ENCODE measurements around the gene ZNF484. TPM values are rescaled to one million over a fixed set of nuclear protein-coding genes. Genes with fewer than 3 reads are reported as not detected.
A peak's percentile ranks its signal among the peaks of the same experiment; 100 is the strongest.
"Not testable (repeated sequence)": the region's sequence is repeated elsewhere in the genome, so short reads cannot be mapped to it uniquely, and the experiment has no call there.

The ZNF484 gene
- 3.2 TPM for polyA plus RNA-seq (2013, experiment 1 of 2; ENCODE audit: insufficient read length)
- polyA plus RNA-seq (2013, experiment 2 of 2; ENCODE audit: insufficient read length) = 3.2 TPM

DNA sequence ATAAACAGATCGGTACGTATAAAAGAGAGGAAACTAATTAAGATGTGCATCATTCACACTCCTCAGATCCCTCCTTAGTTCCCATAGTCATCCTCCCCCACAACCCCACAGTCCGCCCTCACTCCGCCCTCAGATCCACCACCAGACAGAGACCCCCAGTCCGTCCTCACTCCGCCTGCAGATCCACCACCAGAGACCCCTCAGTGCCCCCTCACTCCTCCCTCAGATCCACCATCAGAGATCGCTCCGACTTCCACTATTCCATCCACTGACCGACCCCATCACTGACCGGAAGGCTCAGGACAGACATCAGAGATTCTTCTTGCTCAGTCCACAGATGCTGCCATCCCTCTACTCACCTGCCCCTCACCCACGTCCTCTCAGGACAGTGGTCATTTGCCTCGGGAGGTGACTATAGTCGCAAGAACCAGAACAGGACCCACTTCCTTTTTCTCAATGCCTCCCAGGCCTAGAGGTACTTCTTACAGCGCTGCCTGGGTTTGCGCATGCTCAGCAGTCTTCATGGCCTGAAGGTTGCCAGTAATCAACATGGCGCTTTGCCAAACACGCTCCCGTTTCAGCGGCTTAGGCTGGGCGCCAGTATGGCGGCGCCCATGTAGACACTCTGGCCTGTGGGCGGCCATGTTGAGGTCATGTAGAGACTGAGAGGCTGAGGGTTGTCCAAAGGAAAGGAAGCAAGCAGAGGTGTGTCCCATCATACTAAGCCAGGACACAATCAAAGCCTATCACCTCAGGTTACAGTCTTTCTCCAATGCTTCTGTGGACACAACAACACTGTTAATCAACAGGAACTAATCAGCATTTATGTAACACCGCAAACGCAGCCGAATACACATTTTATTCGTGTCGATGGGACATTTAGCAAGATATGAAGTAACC, at the start of gene ZNF484:
Gene ZNF484 (minus strand): TSS at position 508 of the 900 bp plus-strand sequence. CDS start 3,009 bp downstream, outside the sequence.
- peak; percentile 98 for DNase-seq

DNA sequence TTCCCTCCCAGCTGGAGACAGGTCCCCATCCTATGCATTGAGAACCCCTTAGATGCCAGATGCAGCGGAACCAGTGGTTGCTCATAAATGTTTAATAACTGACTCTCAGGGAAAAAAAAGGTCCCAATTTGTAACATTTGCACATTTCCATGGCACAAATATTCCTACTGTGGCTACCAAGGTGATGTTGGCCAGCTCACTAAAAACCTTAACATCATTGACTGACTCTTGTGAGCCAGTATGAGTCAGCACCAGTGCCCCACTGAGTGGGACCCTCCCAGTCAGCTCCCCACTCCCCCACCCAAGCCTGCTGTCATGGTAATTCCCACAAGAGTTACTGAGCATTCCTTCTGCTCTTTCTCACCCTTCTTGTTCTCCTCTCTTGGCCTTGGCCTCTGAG, 42.6 kb upstream of the ZNF484 start:
- DNase-seq = no peak

DNA sequence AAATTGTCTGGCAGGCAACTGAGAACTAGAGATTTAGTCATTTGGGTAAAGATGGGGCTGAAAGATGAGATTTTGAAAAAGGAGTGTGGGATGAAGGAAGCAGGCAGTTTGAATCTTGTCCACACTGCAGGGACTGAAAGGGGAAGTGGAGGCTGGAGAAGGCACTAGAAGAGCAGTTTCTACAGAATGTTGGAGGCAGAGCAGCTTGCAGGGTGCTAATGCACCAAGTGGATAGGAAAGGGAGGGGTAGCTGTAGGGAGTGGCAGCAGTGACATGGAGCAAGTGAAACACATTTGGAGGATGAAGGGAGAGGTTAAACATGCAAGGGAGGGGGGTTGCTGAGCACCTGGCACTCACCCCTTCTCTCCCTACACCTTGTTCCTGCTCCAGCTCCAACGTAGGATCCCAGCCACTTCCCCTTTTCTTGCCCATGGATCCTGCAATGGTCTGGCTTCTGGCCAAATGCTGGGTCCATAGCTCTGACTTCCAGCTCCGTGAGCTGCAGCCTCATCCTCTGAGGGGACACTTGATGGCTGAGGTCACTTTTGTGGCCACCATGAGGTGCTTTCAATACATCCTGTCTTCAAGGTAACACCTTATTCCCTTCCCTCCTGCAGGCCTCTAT, 39.5 kb upstream of the ZNF484 start:
- no peak for DNase-seq

DNA sequence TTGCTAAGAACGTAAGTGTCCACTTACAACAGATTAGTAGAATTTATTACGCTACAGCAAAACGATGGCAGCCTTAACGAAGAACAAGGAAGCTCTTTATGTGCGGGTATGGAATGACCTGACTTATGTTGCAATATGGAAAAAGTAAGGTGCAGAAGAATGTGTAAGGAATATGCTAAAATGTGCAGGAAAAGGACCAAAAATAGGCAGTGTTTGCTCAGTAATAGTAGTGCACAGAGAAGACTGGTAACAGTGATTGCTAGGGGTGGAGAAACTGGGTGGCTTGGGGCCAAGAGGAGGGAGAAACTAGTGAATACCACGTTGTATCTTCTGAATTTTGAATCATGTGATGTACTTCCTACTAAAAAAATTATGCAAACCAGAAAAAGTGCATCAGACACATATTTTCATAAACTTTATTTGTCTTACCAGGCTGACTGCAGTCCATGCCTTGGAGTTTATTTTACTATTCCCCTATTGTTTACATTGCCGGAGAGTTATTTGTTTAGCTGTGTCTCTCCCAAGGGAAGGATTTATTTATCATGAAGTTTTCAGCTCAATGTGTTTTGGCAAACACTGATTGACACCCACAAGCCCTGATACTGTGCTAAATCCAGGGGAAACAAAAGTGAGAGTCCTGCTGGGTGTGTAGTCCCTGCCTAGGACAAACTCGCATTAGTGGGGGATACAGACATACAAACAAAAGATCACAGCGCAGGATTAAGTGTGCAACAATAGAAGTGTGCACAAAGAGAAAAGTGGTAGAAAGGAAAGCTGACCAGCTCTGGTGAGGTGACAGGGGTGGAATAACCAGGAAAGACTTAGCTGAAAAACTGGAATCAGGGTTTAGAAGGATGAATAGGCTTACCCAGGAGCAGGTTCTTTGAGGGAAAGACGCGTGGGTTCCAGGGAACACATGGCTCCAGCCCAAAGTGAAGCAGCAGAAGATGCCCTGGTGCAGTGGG, 34.0 kb upstream of the ZNF484 start:
- DNase-seq = no peak

DNA sequence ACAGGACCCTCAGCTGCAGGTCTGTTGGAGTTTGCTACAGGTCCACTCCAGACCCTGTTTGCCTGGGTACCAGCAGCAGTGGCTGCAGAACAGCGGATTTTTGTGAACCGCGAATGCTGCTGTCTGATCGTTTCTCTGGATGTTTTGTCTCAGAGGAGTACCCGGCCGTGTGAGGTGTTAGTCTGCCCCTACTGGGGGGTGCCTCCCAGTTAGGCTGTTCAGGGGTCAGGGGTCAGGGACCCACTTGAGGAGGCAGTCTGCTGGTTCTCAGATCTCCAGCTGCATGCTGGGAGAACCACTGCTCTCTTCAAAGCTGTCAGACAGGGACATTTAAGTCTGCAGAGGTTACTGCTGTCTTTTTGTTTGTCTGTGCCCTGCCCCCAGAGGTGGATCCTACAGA, 27.3 kb upstream of the ZNF484 start:
- not testable (repeated sequence) for DNase-seq

DNA sequence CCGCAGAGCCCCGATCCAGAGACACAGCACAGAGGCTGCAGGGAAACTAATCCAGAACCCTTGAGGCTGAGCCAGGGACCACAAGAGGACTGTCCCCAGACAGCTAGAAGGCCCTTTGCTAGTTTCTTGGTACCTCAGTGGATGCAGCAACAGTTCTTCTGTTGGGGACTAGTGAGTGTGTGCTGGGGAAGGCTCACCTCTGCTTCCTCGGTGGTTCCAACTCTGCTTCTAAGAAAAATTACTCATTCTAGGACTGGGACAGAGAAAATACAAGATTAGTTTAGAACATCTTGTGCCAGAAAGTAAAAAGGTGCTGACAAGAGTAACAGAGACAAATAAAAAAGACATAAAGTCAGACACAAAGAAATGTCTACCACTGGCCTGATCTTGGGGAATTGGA, 19.5 kb upstream of the ZNF484 start:
- no peak for DNase-seq

DNA sequence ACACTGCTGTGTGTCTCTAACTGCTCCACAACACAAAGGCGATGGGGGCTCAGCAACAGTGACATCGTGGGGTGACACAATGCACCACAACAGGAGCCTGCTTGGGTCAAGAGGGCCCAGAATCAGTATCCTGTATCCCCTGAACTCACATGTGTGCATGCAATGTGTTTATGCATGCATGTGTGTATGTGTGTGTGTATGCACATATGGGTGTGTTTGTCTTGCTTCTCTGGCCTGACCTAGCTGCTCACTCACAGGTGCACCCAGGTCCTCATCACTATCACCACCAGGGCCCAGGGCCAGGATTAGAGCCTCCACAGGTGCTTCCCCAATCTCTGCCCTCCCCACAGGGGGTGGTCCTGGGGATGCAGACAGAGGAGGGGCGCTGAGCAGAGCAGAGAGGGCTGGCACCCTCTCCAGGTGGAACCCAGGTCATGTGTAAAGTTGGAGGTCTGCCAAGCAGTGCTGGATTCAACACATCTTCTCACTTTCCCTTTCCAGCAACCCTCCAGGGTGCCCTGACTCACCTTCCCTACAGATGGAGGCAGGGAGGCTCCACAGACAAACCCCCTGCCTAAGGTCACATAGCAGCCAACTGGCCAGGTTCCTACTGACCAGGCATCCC, 18.1 kb upstream of the ZNF484 start:
- DNase-seq = no peak

DNA sequence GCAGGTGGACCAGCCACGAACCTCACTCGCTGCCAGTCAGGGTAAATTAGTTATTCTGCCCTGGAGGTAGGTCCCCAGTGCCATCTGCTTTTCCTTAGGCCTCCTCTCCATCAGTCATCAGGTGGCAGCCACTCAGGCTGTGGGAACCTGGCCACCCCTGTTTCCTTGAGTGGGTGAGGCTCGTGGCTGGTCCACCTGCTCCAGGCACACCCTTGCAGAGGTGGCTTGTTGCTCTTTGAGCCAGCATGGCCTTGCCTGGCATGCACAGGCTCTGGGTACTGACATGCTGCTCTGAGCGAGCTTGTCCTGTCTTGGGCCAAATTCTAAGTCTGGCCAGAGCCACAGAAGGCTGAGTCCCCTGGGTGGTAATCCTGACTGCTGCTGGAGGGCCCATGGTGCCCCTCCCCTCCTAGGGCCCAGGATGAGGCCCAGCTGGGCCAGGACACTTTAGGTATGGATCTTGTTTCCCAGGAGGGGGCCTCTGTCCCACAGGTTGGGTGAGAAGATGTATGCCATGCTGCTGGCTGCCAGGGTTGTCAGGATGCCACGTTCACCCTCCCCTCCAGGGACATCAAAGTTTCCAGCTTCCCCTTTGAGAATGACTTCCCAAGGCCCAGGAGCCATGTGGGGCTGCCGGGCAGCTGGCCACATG, 17.0 kb upstream of the ZNF484 start:
- DNase-seq = no peak

DNA sequence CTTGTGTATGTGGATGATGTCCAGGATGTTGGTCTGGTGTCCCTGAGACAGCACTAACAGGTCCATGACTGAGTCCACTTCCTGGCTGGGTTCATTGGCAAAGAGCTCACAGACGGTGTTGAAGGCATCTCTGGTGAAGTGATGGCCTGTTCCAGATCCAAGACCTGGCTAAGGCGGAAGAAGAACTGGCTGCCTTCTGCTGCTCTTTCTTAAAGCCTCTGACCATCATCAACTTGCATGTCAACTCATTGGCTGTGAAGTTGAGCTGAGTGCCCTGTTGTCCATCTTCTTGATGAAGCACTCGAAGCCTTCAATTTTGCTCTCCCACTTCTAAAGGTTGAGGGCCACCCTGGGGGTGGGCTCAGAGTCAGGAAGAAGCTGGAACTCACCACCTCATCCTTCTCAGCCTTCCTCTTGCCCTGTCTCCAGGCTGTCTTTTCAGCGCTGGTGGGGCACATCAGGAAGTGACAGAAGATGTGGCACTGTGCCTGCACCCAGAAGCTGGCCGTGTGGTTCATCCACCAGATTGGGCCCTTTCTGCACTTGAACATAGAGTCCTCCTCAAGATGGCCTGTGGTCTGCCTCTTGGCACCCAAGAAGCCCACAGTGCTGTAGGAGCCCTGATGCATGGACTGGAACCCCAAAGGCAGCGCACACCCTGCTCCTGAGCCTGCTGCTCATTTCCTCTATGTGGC, 16.2 kb upstream of the ZNF484 start:
- DNase-seq = not testable (repeated sequence)

DNA sequence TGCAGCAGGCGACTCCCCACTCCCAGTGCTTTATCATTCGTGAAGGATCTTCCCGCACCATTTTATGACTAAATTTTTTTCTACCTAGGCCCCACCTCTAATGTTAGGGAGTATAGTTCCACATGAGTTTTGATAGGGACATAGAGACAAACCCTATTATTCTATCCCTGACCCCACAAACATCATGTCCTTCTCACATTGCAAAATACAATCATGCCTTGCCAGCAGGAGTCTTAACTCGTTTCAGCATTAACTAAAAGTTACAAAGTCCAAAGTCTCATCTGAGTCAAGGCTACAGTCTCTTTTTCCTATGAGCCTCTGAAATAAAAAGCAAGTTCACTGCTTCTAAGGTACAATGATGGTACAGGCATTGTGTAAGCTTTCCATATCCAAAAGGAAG, 14.4 kb upstream of the ZNF484 start:
- not testable (repeated sequence) for DNase-seq

DNA sequence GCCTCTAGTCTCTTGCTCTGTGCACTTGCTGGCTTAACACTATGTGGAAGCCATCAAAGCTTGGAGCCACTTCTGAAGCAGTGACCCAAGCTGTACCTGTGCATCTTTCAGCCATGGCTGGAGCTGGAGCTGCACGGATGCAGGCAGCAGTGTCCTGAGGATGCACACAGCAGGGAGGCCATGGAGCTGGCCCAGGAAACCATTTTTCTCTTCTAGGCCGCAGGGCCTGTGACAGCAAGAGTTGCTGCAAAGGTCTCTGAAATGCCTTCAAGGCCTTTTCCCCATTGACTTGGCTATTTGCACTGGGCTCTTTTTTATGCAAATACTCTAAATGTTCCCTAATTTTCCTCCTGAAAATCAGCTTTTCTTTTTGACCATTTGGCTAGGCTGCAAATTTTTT, 12.9 kb upstream of the ZNF484 start:
- DNase-seq = no peak

DNA sequence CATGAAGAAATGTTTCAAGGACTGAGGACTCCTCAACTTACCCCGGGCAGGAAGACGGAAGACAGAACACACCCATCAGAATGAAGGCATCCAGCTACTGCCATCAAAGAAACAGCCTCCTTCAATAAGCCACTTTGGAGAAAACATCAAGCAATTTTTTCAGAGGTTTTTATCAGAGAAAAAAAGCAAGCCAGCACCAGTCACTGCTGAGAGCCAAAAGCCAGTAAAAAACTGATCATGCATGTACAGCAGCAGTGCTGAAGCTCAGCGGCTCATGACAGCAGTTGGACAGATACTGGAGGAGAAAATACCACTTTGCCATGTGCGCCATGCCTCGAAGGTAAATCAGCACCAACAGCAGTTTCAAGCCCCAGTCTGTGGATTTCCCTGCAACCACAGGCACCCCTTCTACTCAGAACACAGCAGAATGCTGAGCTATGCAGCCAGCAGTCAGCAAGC, 10.1 kb upstream of the ZNF484 start:
- no peak for DNase-seq

DNA sequence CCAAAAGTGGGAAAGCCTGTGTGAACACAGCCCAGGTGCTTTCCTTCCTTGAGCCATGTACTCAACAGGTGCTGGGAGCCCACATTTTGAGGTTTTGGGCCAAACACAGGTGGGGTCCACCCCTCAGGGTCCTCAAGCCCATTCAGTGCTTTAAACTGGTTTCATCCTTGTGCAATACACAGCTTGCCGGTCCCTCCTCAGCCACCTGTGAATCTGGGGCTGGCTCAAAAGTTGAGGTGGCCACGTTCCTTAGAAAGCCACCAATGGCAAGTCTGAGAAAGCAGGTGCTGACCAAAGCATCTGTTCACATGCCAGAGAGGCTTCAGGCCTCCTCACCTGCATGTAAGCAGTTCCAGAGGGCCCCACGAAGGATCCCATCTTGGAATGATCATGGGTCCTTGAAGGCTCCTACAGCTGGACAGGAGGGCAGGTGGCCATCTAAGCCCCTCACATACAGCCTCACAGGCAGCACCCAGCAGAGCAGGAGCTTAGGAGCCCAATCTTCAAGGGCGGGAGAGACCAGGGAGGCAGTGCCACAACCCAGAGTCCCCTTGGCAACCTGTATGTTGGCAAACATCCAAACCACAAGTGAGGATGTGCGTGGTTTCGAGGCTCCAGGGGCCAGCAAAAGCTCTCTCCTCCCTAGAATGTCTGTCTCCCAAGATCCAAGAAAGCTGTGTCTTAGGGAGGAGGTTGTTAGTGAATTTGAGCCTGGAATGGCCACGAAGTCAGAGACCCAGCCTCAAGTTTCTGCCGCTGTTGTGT, 9.2 kb upstream of the ZNF484 start:
- DNase-seq = not testable (repeated sequence)

DNA sequence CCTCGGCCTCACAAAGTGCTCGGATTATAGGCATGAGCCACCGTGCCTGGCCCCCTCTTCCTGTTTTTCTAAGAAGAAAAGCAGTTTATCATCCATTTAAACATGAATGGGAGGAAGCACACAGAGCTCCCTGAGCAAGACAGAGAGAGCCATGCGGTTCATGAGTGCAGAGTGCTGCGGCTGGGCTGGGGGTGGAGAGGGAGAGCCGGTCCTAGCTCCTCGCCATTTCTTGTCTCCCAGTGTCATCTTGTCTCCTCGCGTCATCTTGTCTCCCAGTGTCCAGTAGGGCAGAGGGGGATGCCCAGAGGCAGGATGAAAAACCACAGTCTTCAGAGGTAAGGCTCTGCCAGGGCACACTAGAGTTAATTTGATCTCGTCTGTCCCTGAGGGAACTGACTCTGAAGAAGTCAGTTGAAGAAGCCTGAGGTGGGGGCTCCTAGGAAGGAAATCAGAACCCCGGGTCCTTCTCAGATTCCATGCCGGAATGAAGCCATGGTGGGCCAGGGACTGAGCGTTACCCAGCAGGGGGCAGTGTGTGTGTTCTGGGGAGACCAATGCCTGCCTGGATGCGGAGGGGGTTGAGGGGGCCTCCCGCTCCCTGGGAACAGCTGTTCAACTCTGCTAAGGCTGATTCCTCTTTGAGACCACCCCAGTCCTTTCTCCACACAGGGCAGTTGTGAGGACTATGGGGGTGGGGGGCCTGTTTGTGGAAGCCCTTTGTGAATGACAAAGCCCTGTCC, 6.0 kb upstream of the ZNF484 start:
- not testable (repeated sequence) for DNase-seq

DNA sequence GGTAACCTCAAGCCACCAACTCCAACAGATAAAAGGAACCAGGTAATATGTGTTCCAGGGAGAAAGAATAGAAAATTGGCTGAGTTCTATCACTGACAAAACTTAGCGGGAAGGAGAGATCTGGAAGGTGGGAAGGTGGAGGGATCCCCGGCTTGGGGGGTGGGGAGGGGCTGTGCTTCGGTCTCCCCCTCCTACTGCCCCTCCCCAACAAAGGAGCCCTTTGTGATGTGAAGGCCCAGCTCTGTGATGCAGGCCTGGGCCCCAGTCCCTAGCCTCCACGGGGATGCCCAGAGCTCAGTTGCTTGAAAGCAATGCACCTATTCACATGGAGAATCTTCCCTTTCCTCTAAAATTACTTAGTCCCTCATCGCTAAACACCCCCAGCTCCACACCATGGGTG, 4.4 kb upstream of the ZNF484 start:
- no peak for DNase-seq

DNA sequence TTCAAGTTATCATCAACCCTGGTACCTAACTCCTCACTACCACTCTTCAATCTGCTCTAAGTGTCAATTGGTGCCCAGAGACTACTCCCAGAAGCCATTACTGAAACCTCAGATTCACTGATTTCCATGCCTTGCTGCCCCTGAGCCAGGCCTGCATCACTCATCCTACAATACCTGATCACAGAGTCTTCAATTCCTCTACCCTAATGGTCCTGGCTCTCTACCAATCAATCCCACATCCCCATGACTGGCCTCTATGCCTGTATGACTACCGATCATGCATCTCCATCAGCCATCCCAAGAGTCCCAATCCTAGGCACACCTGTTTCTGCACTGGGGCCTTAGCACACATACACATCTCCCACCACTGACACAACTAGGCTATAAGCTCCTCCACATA, 2.5 kb downstream of the ZNF484 start:
- no peak for DNase-seq

DNA sequence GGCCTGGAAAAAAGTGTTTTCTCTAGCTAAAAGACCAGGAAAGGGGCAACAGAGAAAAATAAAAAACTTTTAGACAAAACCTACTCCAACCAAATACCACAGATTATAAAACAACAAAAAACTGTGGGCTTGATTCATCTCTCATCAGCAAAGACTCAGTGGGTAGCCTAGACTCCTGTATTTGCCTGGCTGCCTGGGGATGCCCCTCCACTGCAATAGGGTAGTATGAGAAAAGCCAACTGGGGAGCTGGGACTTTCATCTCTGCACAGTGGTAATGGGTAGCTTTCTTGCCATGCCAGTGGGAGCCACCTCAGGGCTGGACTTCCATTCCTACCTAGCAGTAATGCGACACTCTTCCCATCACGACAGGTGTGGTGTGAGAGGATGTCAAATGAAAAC, 7.5 kb downstream of the ZNF484 start:
- DNase-seq = no peak

DNA sequence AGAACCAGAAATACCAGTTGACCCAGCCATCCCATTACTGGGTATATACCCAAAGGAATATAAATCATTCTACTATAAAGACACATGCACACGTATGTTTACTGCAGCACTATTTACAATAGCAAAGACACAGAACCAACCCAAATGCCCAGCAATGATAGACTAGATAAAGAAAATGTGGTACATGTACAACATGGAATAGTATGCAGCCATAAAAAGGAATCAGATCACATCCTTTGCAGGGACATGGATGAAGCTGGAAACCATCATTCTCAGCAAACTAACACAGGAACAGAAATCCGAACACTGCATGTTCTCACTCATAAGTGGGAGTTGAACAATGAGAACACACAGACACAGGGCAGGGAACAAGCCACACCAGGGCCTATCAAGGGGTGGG, 11.2 kb downstream of the ZNF484 start:
- DNase-seq = not testable (repeated sequence)

DNA sequence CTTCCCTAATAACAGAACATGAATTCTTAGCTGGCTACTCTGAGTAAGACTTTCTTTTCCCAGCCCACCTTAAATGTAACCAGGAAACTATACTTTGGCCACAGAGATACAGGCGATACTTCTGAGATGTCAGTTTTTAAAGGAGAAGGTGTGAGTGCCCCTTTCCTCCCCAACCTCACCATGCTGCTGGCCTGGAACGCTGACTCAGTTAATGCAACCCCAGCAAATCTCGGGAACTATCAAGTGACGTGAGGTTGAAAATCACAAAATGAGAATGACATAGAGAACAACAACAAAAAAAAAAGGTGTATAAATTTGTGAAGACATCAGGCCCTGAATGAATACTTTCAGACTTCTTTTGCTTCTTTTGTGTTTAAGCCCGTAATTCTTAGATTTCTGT, 13.7 kb downstream of the ZNF484 start:
- no peak for DNase-seq

Data from fibroblast of skin of abdomen (primary cell).